ENCODE measurements around the gene TOR1AIP2. TPM values are rescaled to one million over a fixed set of nuclear protein-coding genes. Genes with fewer than 3 reads are reported as not detected.
"Not testable (repeated sequence)": the region's sequence is repeated elsewhere in the genome, so short reads cannot be mapped to it uniquely, and the experiment has no call there.

TOR1AIP2 gene
- total and polyA plus RNA-seq, 2 donors (not counting 3 experiments of a cell fraction or from before 2014, with no cell fraction given), result 18.6 to 101 TPM

GRCh38 chr1:179857009-179857408 lies 20.6 kb downstream of the TOR1AIP2 start:
- dilution Hi-C loops (cut with MboI; ENCODE audit: extremely low pct_ligation_motif_present, low sequenced_read_pairs) (no loop called here), intact Hi-C loops (cut with micrococcal nuclease) (no loop called here)
- H3K4me2 ChIP-seq (ENCODE audit: insufficient read depth, low read length), result no peak overlapping the region
- no TSS peak for BruUV-seq (replicated peaks)
- H4K20me1 ChIP-seq (replicated peaks; ENCODE audit: control insufficient read depth, extremely low read depth, insufficient read depth, low read length), result no peaks in the 10 kb centered on the region
- POLR2A ChIA-PET, result no interaction called here
- H3K9me3 ChIP-seq (replicated peaks; ENCODE audit: control insufficient read depth, insufficient read depth, low read length), result no peaks in the 10 kb centered on the region
- H2AFZ ChIP-seq (ENCODE audit: low read depth, low read length), result no peak overlapping the region
- H3K9ac ChIP-seq (replicated peaks; ENCODE audit: extremely low read depth, insufficient read depth, low read length), result no peak overlapping the region
- peaks cover 0 to 2% of the 10 kb centered on the region in 2 experiments for H3K36me3 ChIP-seq (ENCODE audit: control insufficient read depth in 2 of 2, extremely low read depth in 1 of 2, insufficient read depth in 2 of 2, low read length in 2 of 2)
- H3K9me1 ChIP-seq (replicated peaks; ENCODE audit: control insufficient read depth, extremely low read depth, insufficient read depth, low read length), result no peaks in the 10 kb centered on the region
- TF ChIP-seq MYC (IDR thresholded peaks at IDR 0.05; ENCODE audit: low read depth, low read length), result no peak
- H3K4me3 ChIP-seq (replicated peaks in 1 of 3; ENCODE audit: insufficient read depth in 1 of 3, low read depth in 1 of 3, low read length in 3 of 3), result no peak overlapping the region
- DNase-seq (ENCODE audit: low read depth, low spot score) (no peak), FAIRE-seq (no peak)
- no peaks in the 10 kb centered on the region for H3K27me3 ChIP-seq (ENCODE audit: control insufficient read depth in 2 of 2, insufficient read depth in 2 of 2, low read length in 2 of 2)
- H3K27ac ChIP-seq (ENCODE audit: insufficient read depth, low read depth, low read length), result no peak overlapping the region
- CTCF ChIA-PET, result interaction anchor here (0.8 kb wide), 1 partner anchor 39 kb away, joined by 3 read pairs; no protein-coding TSS in a partner anchor
- no peaks in the 10 kb centered on the region for H3K4me1 ChIP-seq (ENCODE audit: control insufficient read depth, extremely low read depth, insufficient read depth, low read length)
- no peaks in the 10 kb centered on the region for H3K79me2 ChIP-seq (ENCODE audit: control insufficient read depth, insufficient read depth, low read length)

- TF ChIP-seq POLR2AphosphoS5 (IDR thresholded peaks at IDR 0.05; ENCODE audit: insufficient read depth, low read depth, low read length), result no peak
- Histone ChIP-seq H3K4me3 (replicated peaks in 1 of 3; ENCODE audit: insufficient read depth in 1 of 3, low read depth in 1 of 3, low read length in 3 of 3) (no peak overlapping the region), H3K27me3 (ENCODE audit: control insufficient read depth in 2 of 2, insufficient read depth in 2 of 2, low read length in 2 of 2) (no peaks in the 10 kb centered on the region), H3K4me1 (ENCODE audit: control insufficient read depth, extremely low read depth, insufficient read depth, low read length) (no peaks in the 10 kb centered on the region), H3K27ac (ENCODE audit: insufficient read depth, low read depth, low read length) (no peak overlapping the region), H4K20me1 (replicated peaks; ENCODE audit: control insufficient read depth, extremely low read depth, insufficient read depth, low read length) (no peaks in the 10 kb centered on the region), H3K9ac (replicated peaks; ENCODE audit: extremely low read depth, insufficient read depth, low read length) (no peak overlapping the region), H3K9me1 (replicated peaks; ENCODE audit: control insufficient read depth, extremely low read depth, insufficient read depth, low read length) (no peaks in the 10 kb centered on the region), H3K79me2 (ENCODE audit: control insufficient read depth, insufficient read depth, low read length) (no peaks in the 10 kb centered on the region), H3K4me2 (ENCODE audit: insufficient read depth, low read length) (no peak overlapping the region), H2AFZ (ENCODE audit: low read depth, low read length) (no peak overlapping the region), H3K9me3 (replicated peaks; ENCODE audit: control insufficient read depth, insufficient read depth, low read length) (no peaks in the 10 kb centered on the region), H3K36me3 (ENCODE audit: control insufficient read depth in 2 of 2, extremely low read depth in 1 of 2, insufficient read depth in 2 of 2, low read length in 2 of 2) (peaks cover 2 to 3% of the 10 kb centered on the region in 2 experiments)
- ChIA-PET POLR2A (no interaction called here), CTCF (interaction anchor here (0.8 kb wide), 1 partner anchor 39 kb away, joined by 3 read pairs; no protein-coding TSS in a partner anchor)
- no peak for FAIRE-seq
- no TSS peak for BruUV-seq (replicated peaks)
- intact Hi-C loops (cut with micrococcal nuclease), result no loop called here
- no peak for DNase-seq (ENCODE audit: low read depth, low spot score)
- dilution Hi-C loops (cut with MboI; ENCODE audit: extremely low pct_ligation_motif_present, low sequenced_read_pairs), result no loop called here
Observed at GRCh38 chr1:179856296-179856695, 21.3 kb downstream of the TOR1AIP2 start.

GRCh38 chr1:179855831-179856230 lies 21.8 kb downstream of the TOR1AIP2 start:
- FAIRE-seq; H4K20me1 ChIP-seq (replicated peaks; ENCODE audit: control insufficient read depth, extremely low read depth, insufficient read depth, low read length); H3K4me3 ChIP-seq (replicated peaks in 1 of 3; ENCODE audit: insufficient read depth in 1 of 3, low read depth in 1 of 3, low read length in 3 of 3); H3K4me1 ChIP-seq (ENCODE audit: control insufficient read depth, extremely low read depth, insufficient read depth, low read length); H2AFZ ChIP-seq (ENCODE audit: low read depth, low read length); H3K9me3 ChIP-seq (replicated peaks; ENCODE audit: control insufficient read depth, insufficient read depth, low read length); H3K9me1 ChIP-seq (replicated peaks; ENCODE audit: control insufficient read depth, extremely low read depth, insufficient read depth, low read length); intact Hi-C loops (cut with micrococcal nuclease); dilution Hi-C loops (cut with MboI; ENCODE audit: extremely low pct_ligation_motif_present, low sequenced_read_pairs); H3K27me3 ChIP-seq (ENCODE audit: control insufficient read depth in 2 of 2, insufficient read depth in 2 of 2, low read length in 2 of 2); H3K4me2 ChIP-seq (ENCODE audit: insufficient read depth, low read length); H3K27ac ChIP-seq (ENCODE audit: insufficient read depth, low read depth, low read length); H3K79me2 ChIP-seq (ENCODE audit: control insufficient read depth, insufficient read depth, low read length); POLR2A ChIA-PET; H3K36me3 ChIP-seq (ENCODE audit: control insufficient read depth in 2 of 2, extremely low read depth in 1 of 2, insufficient read depth in 2 of 2, low read length in 2 of 2); BruUV-seq (replicated peaks); H3K9ac ChIP-seq (replicated peaks; ENCODE audit: extremely low read depth, insufficient read depth, low read length); DNase-seq (ENCODE audit: low read depth, low spot score): not testable (repeated sequence)
- CTCF ChIA-PET, result interaction anchor here (1.5 kb wide), 1 partner anchor 12 kb away, joined by 4 read pairs; no protein-coding TSS in a partner anchor

Measured in endothelial cell of umbilical vein (primary cell).